HG02870 (cell line): ENCODE data around the gene DLG4.
A peak's percentile ranks its signal among the peaks of the same experiment; 100 is the strongest.
"Not testable (repeated sequence)": the region's sequence is repeated elsewhere in the genome, so short reads cannot be mapped to it uniquely, and the experiment has no call there.

Experiments used
- ATAC-seq: cut with Tn5 transposase; IDR thresholded peaks from one replicate; pipeline ENCODE4 v1.9.1; 2021; ENCODE audit warnings: mild to moderate bottlenecking, moderate library complexity; ENCODE audit not compliant: unreplicated experiment

The DLG4 gene

DNA sequence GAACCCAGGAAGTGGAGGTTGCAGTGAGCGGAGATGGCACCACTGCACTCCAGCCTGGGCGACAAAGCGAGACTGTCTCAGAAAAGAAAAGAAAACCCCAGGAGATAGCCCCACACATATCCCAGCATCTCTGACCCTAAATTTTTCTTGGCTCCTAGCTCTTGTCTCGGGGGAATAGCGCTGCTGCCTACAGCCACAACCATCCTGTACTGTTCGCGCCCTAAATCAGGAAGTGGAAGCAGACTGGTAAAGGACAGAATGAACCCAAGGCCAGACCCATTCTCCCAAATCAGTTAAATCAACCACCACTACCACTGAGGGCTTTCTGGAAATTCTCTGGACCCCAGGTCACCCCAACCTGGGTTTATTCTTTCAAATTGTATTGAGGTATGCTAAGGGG, 30.2 kb upstream of the DLG4 start:
- ATAC-seq: no peak

DNA sequence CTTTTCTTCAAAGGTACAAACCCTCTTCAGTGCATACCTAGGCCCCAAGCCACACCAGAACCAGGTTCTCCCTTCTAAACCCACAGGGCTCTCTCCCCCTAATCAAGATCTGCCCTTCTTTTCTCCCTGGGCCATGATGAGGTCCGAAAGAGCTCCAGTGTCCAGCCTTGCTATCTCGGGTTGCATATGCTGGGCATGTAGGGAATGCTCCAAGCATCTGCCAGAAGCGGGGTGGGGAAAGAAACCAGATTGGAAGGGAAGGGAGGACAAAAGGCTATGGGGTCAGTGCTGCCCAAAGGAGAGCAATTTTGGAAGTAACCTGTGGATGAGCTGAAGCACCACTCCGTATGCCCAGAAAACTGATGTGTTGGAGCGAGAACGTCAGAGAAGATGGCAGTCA, 29.6 kb upstream of the DLG4 start:
- no peak for ATAC-seq

- ATAC-seq: no peak
Observed at GRCh38 chr17:7248796-7249195, 29.2 kb upstream of the DLG4 start.

DNA sequence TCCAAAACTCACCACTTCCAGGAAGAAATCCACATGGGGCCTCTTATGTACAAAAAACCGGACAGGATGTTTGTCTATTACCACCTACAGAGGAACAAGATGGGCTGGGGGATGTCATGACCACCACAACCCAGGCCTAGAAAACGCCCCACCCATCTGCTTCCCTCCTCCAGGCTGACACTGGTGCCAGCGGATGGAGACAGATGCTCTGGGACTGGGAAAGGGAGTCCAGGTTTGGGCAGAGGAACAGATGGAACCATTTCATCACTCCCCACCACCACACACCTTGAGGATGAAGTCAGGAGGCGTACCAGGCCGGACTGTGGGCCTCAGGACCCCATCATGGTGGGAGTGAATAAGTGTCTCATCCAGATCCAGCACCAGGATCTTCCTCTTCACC, 27.1 kb upstream of the DLG4 start:
- no peak for ATAC-seq

GRCh38 chr17:7243838-7244237, 24.2 kb upstream of the DLG4 start:
- ATAC-seq: not testable (repeated sequence)

GRCh38 chr17:7243453-7243729, 23.8 kb upstream of the DLG4 start:
- ATAC-seq: no peak

GRCh38 chr17:7242717-7243452, 23.2 kb upstream of the DLG4 start:
- ATAC-seq: peak; percentile 30

DNA sequence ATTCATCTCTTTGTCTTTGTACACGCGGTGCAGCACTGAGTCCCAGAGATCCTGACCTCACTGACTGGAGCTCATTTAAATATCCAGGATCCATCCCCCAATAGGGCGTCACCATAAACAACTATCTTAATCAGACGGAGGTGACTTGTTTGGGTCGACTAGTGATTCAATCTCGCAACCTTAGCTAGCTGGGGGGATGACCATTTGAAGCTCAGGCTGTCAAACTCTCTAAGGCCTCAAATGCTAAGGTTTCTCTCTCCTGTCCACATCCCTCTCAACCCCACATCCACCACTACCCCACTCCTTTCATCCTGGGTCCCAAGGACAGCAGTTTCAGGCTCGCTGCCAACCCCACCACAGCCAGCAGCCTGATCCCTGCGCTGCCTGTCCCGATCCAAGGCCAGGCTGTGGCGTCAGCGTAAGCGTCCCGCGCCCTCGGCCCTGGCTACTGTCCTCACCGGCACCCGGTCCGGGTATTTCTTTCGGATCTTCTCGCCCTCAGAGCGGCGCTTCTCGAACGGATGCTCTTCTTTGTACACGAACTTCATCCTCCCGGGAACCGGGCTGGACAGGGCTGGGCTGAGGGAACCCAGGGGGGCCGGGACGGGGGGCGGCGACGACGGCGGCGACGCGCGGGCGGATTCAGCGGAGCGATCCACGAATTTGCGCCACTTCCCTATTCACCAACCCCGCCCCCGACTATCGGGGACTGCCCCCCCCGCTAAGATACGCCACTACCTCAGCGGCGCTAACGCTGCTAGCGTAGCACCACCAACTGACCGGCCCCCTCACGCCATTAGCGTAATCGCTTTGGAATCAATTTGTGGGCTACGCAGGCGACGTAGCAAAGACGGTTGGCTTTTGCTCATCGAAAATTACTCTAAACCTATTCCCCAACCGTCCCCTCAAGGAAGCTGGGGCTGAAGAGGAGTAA, 22.4 kb upstream of the DLG4 start, which contains the start of gene GABARAP:
Gene GABARAP (minus strand): TSS at position 667 of the 934 bp plus-strand sequence. CDS start 119 bp downstream, at position 548.
- ATAC-seq: peak; percentile 25

DNA sequence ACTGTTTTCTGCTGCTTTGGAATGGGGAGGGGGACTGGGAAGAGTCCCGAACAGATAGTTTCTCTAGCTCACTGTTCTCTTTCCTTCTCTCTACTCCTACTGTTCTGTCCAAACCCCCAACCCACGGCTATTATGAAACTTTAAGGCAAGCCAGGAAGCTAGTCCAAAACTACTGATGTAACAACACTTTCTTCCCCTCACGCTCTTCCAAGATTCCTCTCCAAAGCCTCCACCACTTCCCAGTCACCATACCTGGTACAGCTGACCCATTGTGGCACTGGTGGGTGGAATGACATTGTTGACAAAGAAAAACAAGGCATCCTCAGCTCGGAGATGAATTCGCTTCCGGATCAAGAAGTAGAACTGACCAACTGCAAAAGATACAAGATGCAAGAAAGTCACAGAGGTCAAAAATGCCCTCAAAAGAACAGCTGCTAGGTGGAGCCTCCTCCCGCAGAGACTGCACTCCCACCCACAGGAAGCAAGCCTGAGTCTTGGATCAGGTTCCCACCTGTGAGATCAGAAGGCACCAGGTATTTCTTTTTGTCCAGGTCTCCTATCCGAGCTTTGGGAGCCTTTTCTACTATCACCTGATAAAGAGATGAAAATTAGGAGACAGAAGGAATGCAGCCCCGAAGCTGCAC, 21.6 kb upstream of the DLG4 start:
- no peak for ATAC-seq

DNA sequence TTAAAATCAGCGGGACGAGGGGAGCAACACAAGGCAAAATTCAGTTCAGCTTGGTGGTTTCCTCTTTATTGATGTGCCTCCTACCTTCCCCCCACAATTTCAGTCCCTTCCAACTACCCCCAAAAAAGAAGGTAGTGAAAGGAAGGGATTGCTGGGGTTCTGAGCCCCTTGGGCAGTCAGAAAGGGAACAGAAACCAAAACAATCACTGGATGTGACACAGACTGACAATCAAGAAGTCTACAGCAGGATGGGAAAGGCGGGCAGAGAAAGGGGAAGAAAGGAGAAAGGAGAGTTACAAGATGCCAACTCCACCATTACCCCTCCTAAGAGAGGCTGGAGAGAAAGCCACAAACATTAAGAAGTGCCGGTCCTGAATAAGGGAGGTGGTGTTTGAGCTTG, 20.7 kb upstream of the DLG4 start:
- ATAC-seq: no peak

GRCh38 chr17:7239091-7240027, 19.7 kb upstream of the DLG4 start, which contains the start of gene PHF23:
Gene PHF23, minus strand, starts transcription at chr17:7239457. Its CDS starts 178 bp downstream, at chr17:7239279.
- peak; percentile 56 for ATAC-seq

DNA sequence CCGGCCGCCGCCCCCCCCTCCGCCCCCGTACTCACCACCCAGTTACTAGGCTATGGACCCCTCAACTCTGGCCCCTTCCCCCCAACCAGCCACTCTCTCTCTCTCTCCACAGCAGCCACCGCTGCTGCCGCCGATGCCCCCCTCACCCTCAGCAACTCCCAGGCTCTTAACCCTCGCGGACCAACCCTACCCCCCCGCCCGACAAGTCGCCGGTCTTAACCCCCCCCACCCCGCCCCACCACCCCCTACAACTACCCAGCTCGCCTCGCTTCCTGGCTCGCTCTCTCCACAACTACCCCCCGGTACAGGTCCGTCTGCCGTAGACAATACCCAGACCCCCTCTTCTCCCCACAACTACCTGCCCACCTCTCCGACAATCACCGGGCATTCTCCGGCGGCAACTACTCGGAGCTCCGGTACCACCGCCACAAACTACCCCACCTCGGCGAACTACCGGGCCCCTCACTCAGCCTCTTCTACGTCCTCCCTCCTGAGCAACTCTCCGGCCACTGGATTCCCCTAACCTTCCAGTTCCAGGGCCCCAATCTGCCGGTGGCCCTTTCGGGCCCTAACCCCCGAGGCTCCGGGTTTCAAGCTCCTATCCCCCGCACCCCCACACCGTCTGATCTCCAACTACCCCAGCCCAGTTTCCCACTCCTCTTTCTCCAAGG, 18.9 kb upstream of the DLG4 start:
- no peak for ATAC-seq

GRCh38 chr17:7237761-7238419, 18.3 kb upstream of the DLG4 start:
- ATAC-seq: no peak

GRCh38 chr17:7237266-7237760, 17.7 kb upstream of the DLG4 start:
- ATAC-seq: no peak

DNA sequence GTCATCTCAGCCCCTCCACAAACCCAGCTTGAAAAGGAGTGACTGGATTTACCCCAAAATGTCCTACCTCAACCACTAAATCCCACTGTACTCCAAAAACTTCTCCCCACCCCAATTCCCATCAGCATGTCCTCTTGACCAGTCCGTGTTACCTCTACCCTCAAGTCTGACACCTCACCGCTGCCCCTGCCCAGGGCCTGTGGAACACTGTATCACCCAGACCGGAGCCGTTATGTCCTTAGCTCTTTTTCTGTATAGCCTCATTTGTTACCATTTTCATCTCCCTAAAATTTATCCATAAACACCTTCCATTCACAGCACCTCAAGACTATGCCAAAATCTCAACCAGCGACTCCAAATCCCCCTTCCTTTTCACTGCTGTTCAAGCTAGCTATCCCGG, 17.2 kb upstream of the DLG4 start:
- no peak for ATAC-seq

- ATAC-seq: no peak
Observed at GRCh38 chr17:7235693-7236665, 16.3 kb upstream of the DLG4 start.

DNA sequence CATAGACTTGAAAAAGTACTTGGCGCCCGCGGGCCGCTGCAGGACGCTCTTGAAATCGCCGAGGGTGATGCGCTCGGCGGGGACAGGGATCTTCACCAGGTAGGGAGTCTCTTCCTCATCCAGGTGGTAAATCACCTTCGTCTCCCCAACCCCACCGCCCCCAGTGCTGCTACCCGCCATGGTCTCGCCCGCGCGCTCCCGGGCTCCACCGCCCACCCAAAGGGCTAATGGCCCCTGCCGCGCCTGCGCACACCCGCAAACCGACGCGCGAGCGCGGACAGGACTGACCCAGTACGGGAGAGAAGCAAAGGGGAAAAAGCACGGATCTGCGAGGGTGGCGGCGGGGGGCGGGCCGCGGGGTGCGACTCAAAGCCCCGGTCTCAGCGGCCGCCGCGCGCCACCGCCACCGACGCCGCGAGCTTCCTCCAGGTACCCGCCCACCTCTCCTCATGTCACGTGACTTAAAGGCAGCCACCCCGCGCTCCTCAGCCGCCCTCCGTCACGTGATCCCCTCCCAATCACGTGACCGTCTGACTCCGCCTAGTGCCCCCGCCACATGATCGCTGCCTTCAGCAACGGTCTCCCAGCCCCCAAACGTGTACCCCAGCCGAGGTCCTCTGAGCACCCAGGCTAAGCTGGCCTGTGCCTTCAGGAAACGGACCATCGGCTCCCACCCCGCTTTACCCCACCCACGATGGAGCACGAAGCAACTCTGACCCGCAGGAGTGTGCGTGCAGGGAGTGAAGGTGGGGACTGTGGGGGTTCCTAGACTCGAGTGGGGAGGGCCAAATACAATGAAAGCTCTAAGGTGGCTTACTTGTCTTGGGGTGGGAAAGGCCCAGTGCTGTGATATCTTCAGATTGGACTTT, 14.7 kb upstream of the DLG4 start, which contains the start of gene DVL2:
Gene DVL2 (minus strand): TSS at position 435 of the 869 bp plus-strand sequence. CDS start 255 bp downstream, at position 180.
- ATAC-seq: peak; percentile 55
